ENCODE results near the gene DUSP16. TPM values are rescaled to one million over a fixed set of nuclear protein-coding genes. Genes with fewer than 3 reads are reported as not detected.

Gene DUSP16
- total RNA-seq, 2 donors from 2014 or later: 81.1 to 94.8 TPM

GRCh38 chr12:12550277-12550676, 12.4 kb downstream of the DUSP16 start:
- Mint-ChIP-seq H3K36me3 (ENCODE audit: low read depth) (peaks cover 2% of the 10 kb centered on the region), H3K4me1 (peaks cover 37% of the 10 kb centered on the region), H3K27me3 (no peaks in the 10 kb centered on the region), H3K4me3 (peak overlapping the region; percentile 28), H3K27ac (peak overlapping the region; percentile 74)
- no peaks in the 10 kb centered on the region for H3K9me3 ChIP-seq (ENCODE audit: control insufficient read depth, low read length, poor library complexity, severe bottlenecking)
- DNase-seq: no peak
- ATAC-seq: no peak

DNA sequence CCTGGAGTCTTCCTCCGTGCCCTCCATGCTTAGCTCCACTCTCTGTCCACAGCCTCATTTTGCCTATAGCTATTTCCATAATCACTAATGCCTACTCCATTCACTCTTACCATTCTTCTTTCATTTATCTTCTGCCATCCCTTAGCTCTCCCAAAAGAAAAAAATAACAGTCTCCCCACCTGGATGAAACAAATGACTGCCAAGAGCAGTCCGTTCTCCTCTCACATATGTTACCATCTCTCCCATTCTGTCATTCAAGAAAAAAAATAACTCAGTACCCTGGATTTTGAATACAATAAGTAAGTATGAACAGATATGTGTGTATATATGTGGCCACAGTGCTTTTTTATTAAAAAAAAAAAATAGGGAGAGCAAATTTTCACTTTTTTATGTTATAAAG, 13.2 kb downstream of the DUSP16 start:
- ATAC-seq: no peak
- H3K27ac Mint-ChIP-seq: peak overlapping the region; percentile 74
- H3K4me3 Mint-ChIP-seq: peak overlapping the region; percentile 31
- H3K27me3 Mint-ChIP-seq: no peaks in the 10 kb centered on the region
- H3K4me1 Mint-ChIP-seq: peaks cover 35% of the 10 kb centered on the region
- DNase-seq: no peak
- H3K36me3 Mint-ChIP-seq (ENCODE audit: low read depth): no peaks in the 10 kb centered on the region
- H3K9me3 ChIP-seq (ENCODE audit: control insufficient read depth, low read length, poor library complexity, severe bottlenecking): no peaks in the 10 kb centered on the region

DNA sequence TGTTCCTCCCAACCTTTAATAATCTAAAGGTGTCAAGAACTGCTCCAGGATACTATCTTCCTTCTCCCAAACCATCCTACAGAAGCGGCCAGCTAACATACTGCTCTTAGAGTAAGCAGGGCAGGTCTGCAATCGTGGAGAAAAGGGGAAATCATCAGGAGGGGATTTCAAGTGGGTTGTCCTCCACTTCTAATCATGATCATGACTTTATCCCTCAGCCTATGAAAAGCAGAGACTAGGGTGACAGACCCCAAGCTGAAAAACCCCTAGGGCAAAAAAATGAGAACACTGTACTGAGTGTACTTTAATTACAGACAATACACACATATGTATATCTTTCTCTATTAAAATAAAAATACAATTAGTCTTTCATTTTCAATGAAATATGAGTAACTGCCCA, 13.9 kb downstream of the DUSP16 start:
- no peaks in the 10 kb centered on the region for H3K9me3 ChIP-seq (ENCODE audit: control insufficient read depth, low read length, poor library complexity, severe bottlenecking)
- H3K4me3 Mint-ChIP-seq: no peak overlapping the region
- peak overlapping the region; percentile 81 for H3K27ac Mint-ChIP-seq
- ATAC-seq (peak; percentile 57), DNase-seq (no peak)
- peaks cover 2% of the 10 kb centered on the region for H3K36me3 Mint-ChIP-seq (ENCODE audit: low read depth)
- H3K27me3 Mint-ChIP-seq: no peaks in the 10 kb centered on the region
- peaks cover 40% of the 10 kb centered on the region for H3K4me1 Mint-ChIP-seq

GRCh38 chr12:12546314-12546772, 16.3 kb downstream of the DUSP16 start:
- Mint-ChIP-seq H3K4me3 (no peak overlapping the region), H3K36me3 (ENCODE audit: low read depth) (peaks cover 2% of the 10 kb centered on the region), H3K27ac (peak overlapping the region; percentile 81), H3K27me3 (no peaks in the 10 kb centered on the region), H3K4me1 (peaks cover 44% of the 10 kb centered on the region)
- ATAC-seq (no peak), DNase-seq (no peak)
- no peaks in the 10 kb centered on the region for H3K9me3 ChIP-seq (ENCODE audit: control insufficient read depth, low read length, poor library complexity, severe bottlenecking)

GRCh38 chr12:12543959-12544358, 18.7 kb downstream of the DUSP16 start:
- Mint-ChIP-seq H3K36me3 (ENCODE audit: low read depth) (peaks cover 2% of the 10 kb centered on the region), H3K27ac (peak overlapping the region; percentile 61), H3K4me3 (no peak overlapping the region), H3K4me1 (peaks cover 41% of the 10 kb centered on the region), H3K27me3 (no peaks in the 10 kb centered on the region)
- H3K9me3 ChIP-seq (ENCODE audit: control insufficient read depth, low read length, poor library complexity, severe bottlenecking): no peaks in the 10 kb centered on the region
- DNase-seq (no peak), ATAC-seq (no peak)

- peak overlapping the region; percentile 61 for H3K27ac Mint-ChIP-seq
- ATAC-seq: peak; percentile 44
- H3K4me3 Mint-ChIP-seq: no peak overlapping the region
Measured at GRCh38 chr12:12542964-12543363, 19.7 kb downstream of the DUSP16 start.

DNA sequence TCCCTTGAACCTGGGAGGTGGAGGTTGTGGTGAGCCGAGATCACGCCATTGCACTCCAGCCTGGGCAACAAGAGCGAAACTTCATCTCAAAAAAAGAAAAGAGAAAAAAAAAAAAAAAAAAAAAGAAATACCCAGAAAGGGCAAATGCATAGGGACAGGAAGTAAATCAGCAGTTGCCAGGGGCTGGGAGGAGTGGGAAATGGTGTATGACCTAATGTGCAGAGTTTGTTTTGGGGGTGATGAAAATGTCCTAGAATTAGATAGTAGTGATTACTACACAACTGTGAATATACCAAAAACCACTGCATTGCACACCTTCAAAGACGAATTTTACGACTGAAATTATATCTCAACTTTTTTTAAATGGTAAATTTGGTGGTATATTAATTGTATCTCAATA, 20.4 kb downstream of the DUSP16 start:
- Mint-ChIP-seq H3K27me3 (no peaks in the 10 kb centered on the region), H3K27ac (peak overlapping the region; percentile 69), H3K36me3 (ENCODE audit: low read depth) (peaks cover 2% of the 10 kb centered on the region), H3K4me1 (peaks cover 31% of the 10 kb centered on the region), H3K4me3 (no peak overlapping the region)
- DNase-seq (no peak), ATAC-seq (no peak)
- no peaks in the 10 kb centered on the region for H3K9me3 ChIP-seq (ENCODE audit: control insufficient read depth, low read length, poor library complexity, severe bottlenecking)

More at GRCh38 chr12:12542964-12543363, 19.7 kb downstream of the DUSP16 start:
- no peaks in the 10 kb centered on the region for H3K9me3 ChIP-seq (ENCODE audit: control insufficient read depth, low read length, poor library complexity, severe bottlenecking)
- Mint-ChIP-seq H3K4me1 (peaks cover 34% of the 10 kb centered on the region), H3K27me3 (no peaks in the 10 kb centered on the region), H3K36me3 (ENCODE audit: low read depth) (peaks cover 2% of the 10 kb centered on the region)
- no peak for DNase-seq

GRCh38 chr12:12541782-12542181, 20.9 kb downstream of the DUSP16 start:
- peaks cover 2% of the 10 kb centered on the region for H3K36me3 Mint-ChIP-seq (ENCODE audit: low read depth)
- H3K4me1 Mint-ChIP-seq: peaks cover 30% of the 10 kb centered on the region
- H3K4me3 Mint-ChIP-seq: no peak overlapping the region
- no peaks in the 10 kb centered on the region for H3K9me3 ChIP-seq (ENCODE audit: control insufficient read depth, low read length, poor library complexity, severe bottlenecking)
- peak overlapping the region; percentile 69 for H3K27ac Mint-ChIP-seq
- DNase-seq (no peak), ATAC-seq (no peak)
- no peaks in the 10 kb centered on the region for H3K27me3 Mint-ChIP-seq

- Mint-ChIP-seq H3K36me3 (ENCODE audit: low read depth) (peaks cover 2% of the 10 kb centered on the region), H3K4me3 (peak overlapping the region; percentile 28), H3K4me1 (peaks cover 28% of the 10 kb centered on the region), H3K27me3 (no peaks in the 10 kb centered on the region), H3K27ac (peak overlapping the region; percentile 69)
- no peaks in the 10 kb centered on the region for H3K9me3 ChIP-seq (ENCODE audit: control insufficient read depth, low read length, poor library complexity, severe bottlenecking)
- no peak for ATAC-seq
- no peak for DNase-seq
Measured at GRCh38 chr12:12540261-12541013, 22.2 kb downstream of the DUSP16 start.

DNA sequence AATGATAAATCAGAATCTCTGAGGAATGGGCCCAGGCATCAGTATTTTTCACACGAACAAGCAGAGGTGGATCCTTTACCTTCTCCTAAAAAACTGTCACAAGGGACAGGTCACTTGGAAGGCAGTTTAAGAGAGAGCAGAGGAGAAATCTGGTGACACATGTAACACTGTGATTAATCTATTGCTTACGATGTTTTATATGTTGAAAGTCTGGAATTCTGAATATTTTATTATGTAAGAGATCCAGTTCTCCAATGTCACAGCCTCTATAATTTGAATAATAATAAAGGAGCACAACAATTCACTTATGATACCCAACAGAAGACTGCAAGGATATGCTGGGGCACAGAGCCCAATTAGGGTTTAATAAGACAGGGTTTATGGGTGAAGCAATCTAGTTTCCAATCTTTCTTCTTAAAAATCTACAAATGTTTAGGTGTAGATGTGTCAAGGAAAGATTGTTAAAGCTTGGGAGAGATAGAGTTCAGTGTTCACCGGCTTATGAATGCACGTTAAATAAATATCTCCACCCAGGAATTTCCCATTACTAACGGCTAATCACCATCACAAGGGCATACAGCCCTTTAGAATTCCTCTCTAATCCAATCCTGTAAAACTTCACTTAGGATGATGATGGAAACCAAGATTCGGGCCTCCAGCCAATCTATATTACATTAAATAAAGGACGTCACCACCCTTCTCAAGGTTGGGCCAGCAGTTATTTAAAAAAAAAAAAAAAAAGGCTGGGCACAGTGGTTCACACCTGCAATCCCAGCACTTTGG, 23.4 kb downstream of the DUSP16 start:
- Mint-ChIP-seq H3K36me3 (ENCODE audit: low read depth) (peaks cover 2% of the 10 kb centered on the region), H3K27ac (no peak overlapping the region), H3K4me3 (no peak overlapping the region), H3K4me1 (peaks cover 31% of the 10 kb centered on the region), H3K27me3 (no peaks in the 10 kb centered on the region)
- ATAC-seq (no peak), DNase-seq (no peak)
- no peaks in the 10 kb centered on the region for H3K9me3 ChIP-seq (ENCODE audit: control insufficient read depth, low read length, poor library complexity, severe bottlenecking)

DNA sequence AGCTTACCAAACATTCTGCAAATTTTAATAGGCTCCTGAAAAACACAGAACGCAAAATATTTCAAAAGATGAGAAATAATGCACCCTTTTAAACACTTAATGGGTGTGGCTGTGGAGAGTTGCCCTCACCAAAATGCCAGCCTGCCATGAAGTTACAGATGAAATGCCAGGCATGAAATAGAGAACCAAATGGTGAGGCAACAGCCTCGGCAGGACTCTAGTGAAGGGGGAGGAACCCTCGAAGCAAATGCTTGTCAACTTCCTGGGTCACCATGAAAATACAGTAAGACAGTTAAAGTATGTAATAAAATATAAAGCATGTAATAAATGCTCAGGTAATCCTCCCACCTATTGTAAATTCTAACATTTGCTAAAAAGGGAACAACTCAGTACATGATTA, 24.1 kb downstream of the DUSP16 start:
- Mint-ChIP-seq H3K27me3 (no peaks in the 10 kb centered on the region), H3K27ac (peak overlapping the region; percentile 32), H3K4me1 (peaks cover 32% of the 10 kb centered on the region), H3K4me3 (no peak overlapping the region), H3K36me3 (ENCODE audit: low read depth) (no peaks in the 10 kb centered on the region)
- no peak for ATAC-seq
- H3K9me3 ChIP-seq (ENCODE audit: control insufficient read depth, low read length, poor library complexity, severe bottlenecking): no peaks in the 10 kb centered on the region
- no peak for DNase-seq

GRCh38 chr12:12537421-12537820, 25.2 kb downstream of the DUSP16 start:
- DNase-seq: no peak
- H3K27ac Mint-ChIP-seq: no peak overlapping the region
- no peaks in the 10 kb centered on the region for H3K36me3 Mint-ChIP-seq (ENCODE audit: low read depth)

DNA sequence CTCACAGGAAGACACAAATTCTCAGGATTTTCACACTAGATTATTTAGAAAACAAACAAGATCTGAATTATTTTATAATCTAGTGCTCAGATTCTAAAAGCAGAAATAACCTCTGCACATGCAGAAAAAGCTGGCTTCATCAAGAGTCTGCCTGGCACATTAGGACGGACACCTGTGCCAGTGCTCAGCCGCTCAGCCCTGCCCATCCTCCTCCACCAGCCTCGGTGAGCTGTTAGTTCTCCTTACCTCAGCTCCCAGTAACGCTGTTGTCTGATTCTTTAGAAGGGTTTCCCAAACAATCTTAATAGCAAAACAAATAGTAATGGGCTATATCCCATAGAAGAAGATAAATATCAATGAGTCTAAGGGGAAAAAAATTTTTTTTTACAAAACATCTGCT, 27.7 kb downstream of the DUSP16 start:
- Mint-ChIP-seq H3K27me3 (no peaks in the 10 kb centered on the region), H3K4me1 (peaks cover 21% of the 10 kb centered on the region), H3K36me3 (ENCODE audit: low read depth) (no peaks in the 10 kb centered on the region), H3K27ac (peak overlapping the region; percentile 91), H3K4me3 (peak overlapping the region; percentile 57)
- ATAC-seq (no peak), DNase-seq (no peak)
- no peaks in the 10 kb centered on the region for H3K9me3 ChIP-seq (ENCODE audit: control insufficient read depth, low read length, poor library complexity, severe bottlenecking)

More at GRCh38 chr12:12537421-12537820, 25.2 kb downstream of the DUSP16 start:
- no peak for ATAC-seq
- Mint-ChIP-seq H3K4me1 (peaks cover 32% of the 10 kb centered on the region), H3K27me3 (no peaks in the 10 kb centered on the region), H3K4me3 (no peak overlapping the region)
- H3K9me3 ChIP-seq (ENCODE audit: control insufficient read depth, low read length, poor library complexity, severe bottlenecking): no peaks in the 10 kb centered on the region

Data from T-helper 17 cell (primary cell).